Activated T-cell treated with anti-CD3 and anti-CD28 coated beads, Interleukin-2, amount 50 U/mL, for 72 hours (primary cell): Measurements from ENCODE around the gene MRAP2. TPM values are rescaled to one million over a fixed set of nuclear protein-coding genes. Genes with fewer than 3 reads are reported as not detected.

Experiments used
- ATAC-seq, 2 donors: fragments of 150-1000 bp; cut with Tn5 transposase; replicated peaks in 1 of 2; 2 replicates each; pipeline ENCODE4 v1.10.0; 2021; ENCODE audit warnings: moderate library complexity in 2 of 2, mild to moderate bottlenecking in 1 of 2
- DNase-seq, 2 donors: peaks; one replicate each; pipeline ENCODE4 v3.0.0; 2021 to 2022; ENCODE audit warnings: mixed read lengths in 1 of 2
- H3K27ac Mint-ChIP-seq: one replicate; pipeline ENCODE4 v1.8.0; 2022; ENCODE audit warnings: mild to moderate bottlenecking, moderate library complexity, mixed read lengths
- H3K27me3 Mint-ChIP-seq: one replicate; pipeline ENCODE4 v1.8.0; 2022; ENCODE audit warnings: low read depth, mixed read lengths
- H3K36me3 Mint-ChIP-seq, 2 donors: one replicate each; pipeline ENCODE4 v1.8.0; 2022; ENCODE audit warnings: mixed read lengths in 2 of 2, mild to moderate bottlenecking in 1 of 2; ENCODE audit not compliant: insufficient read depth in 2 of 2
- H3K4me1 Mint-ChIP-seq: one replicate; pipeline ENCODE4 v1.8.0; 2022; ENCODE audit warnings: low read depth, mixed read lengths
- H3K4me3 Mint-ChIP-seq, 2 donors: one replicate each; pipeline ENCODE4 v1.8.0; 2022; ENCODE audit warnings: mild to moderate bottlenecking in 2 of 2, mixed read lengths in 2 of 2, moderate library complexity in 2 of 2
- H3K9me3 Mint-ChIP-seq, 2 donors: one replicate each; pipeline ENCODE4 v1.8.0; 2022; ENCODE audit warnings: mixed read lengths in 2 of 2
- total RNA-seq, 2 donors: library from RNA; stranded (reverse); gene quantifications; one replicate each; pipeline ENCODE4 v1.2.3, GENCODE V29; 2022

MRAP2 gene
- total RNA-seq, 2 donors from 2014 or later, result not detected

DNA sequence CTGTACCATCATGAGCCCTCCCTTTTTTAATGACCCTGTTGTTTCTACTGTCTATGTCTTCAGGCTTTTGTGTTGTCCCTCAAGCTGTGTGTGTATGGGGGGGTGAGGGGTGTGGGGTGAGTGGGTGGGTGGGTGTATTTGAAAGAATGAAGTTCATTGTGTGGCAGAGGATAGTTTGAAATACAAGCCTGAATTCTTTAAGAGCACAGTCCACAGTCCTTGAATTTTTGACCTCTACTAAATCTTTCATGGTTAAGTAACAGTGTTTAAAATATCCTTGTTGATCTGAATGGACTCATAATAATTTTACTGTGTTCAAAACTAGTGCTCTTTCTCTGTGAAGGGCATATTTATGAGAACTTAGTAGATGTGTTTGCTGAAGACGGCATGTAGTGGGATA lies 10.0 kb downstream of the MRAP2 start:
- no peak overlapping the region for H3K4me3 Mint-ChIP-seq
- H3K27ac Mint-ChIP-seq, result no peak overlapping the region
- DNase-seq, result no peak
- ATAC-seq, result no peak
- H3K4me1 Mint-ChIP-seq, result no peaks in the 10 kb centered on the region
- H3K27me3 Mint-ChIP-seq, result peaks cover 20% of the 10 kb centered on the region
- H3K36me3 Mint-ChIP-seq, result peaks cover 0 to 1% of the 10 kb centered on the region in 2 donors
- no peaks in the 10 kb centered on the region for H3K9me3 Mint-ChIP-seq

GRCh38 chr6:84046755-84047154 lies 13.2 kb downstream of the MRAP2 start:
- no peak for ATAC-seq
- H3K4me1 Mint-ChIP-seq, result no peaks in the 10 kb centered on the region
- no peak for DNase-seq
- peaks cover 13% of the 10 kb centered on the region for H3K27me3 Mint-ChIP-seq
- H3K9me3 Mint-ChIP-seq, result no peaks in the 10 kb centered on the region
- no peaks in the 10 kb centered on the region for H3K36me3 Mint-ChIP-seq
- H3K4me3 Mint-ChIP-seq, result no peak overlapping the region
- H3K27ac Mint-ChIP-seq, result no peak overlapping the region

DNA sequence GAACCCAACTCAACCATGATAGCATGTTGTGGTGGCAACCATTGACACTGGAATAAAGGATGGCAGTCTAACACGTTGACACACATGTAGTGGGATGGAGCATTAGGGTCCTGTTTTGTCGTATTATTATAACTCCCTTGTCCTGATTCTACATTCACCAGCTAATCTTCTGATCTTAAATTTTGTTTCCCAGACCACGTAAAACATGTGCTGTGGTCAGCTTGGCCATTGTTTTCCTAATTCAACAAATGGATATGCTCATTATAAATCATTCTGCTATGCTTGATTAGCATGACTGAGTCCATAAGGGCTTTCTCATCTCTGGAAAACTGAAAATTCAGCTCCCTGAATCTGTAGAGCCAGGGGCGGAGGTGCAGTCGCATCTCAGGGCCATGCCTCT lies 15.0 kb downstream of the MRAP2 start:
- Mint-ChIP-seq H3K36me3 (no peaks in the 10 kb centered on the region), H3K4me1 (no peaks in the 10 kb centered on the region), H3K9me3 (no peaks in the 10 kb centered on the region), H3K27me3 (peaks cover under 1% of the 10 kb centered on the region), H3K4me3 (no peak overlapping the region), H3K27ac (no peak overlapping the region)
- DNase-seq (no peak), ATAC-seq (no peak)

DNA sequence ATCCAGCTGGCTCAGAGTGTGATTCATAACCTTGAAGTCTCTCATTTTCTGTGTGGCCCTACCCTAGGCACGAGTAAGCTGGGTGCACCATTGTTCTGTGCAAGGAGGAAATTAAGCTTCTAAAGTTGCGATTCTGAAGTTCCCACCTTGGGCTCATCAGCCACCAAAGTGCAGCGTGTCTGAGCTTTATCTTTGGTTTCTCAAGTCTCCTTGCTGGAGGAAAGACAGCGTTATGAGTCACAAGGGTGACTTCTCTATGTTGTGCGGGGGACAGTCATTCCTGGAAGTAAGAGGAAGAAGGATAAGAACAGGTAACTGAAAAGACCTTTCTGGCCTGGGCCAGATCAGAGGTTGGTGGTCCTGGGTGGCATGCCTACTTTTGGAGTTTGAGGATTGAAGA lies 16.8 kb downstream of the MRAP2 start:
- H3K27me3 Mint-ChIP-seq, result no peaks in the 10 kb centered on the region
- no peak overlapping the region for H3K4me3 Mint-ChIP-seq
- no peaks in the 10 kb centered on the region for H3K36me3 Mint-ChIP-seq

DNA sequence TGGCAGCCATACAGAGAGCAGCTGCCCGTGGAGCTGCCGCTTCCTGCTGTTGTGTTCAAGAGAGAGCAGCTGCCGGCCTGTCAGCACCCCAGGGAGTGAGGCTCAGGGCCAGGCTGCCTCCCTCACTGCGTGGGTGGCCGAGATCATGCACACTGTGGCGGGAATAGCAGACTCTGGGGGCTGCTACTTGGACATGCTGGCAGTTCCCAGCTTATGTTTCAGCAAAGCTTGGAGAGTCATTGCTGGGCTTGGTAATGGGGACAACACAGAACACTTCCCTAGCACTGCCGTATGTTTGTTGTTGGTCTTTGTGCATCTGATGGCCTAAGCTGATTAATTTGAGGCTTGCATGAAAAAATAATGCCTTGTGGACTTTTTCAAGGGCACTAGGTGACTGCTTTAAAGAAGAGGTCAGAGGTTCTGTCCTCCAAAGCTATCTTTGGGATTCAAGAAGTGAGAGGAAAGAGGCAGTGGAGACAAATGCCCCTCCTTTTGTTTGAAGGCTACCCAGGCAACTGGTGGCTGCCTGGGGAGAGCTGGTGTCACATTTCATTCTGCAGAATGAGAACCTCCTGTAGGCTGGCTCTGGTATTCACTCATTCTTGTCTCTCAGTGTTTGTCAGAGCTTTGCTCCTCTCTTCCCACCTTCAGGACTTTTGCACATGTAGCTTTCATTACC lies 18.8 kb downstream of the MRAP2 start:
- Mint-ChIP-seq H3K27ac (no peak overlapping the region), H3K4me3 (no peak overlapping the region), H3K36me3 (no peaks in the 10 kb centered on the region), H3K27me3 (no peaks in the 10 kb centered on the region), H3K4me1 (no peaks in the 10 kb centered on the region), H3K9me3 (no peaks in the 10 kb centered on the region)
- ATAC-seq (no peak), DNase-seq (no peak)

More for the DNA sequence above, 16.8 kb downstream of the MRAP2 start:
- no peak for DNase-seq
- ATAC-seq, result no peak
- Mint-ChIP-seq H3K9me3 (no peaks in the 10 kb centered on the region), H3K27ac (no peak overlapping the region), H3K4me1 (no peaks in the 10 kb centered on the region)

GRCh38 chr6:84052883-84053241 lies 19.3 kb downstream of the MRAP2 start:
- ATAC-seq (no peak), DNase-seq (no peak)
- H3K4me1 Mint-ChIP-seq, result no peaks in the 10 kb centered on the region
- H3K4me3 Mint-ChIP-seq, result no peak overlapping the region
- no peaks in the 10 kb centered on the region for H3K27me3 Mint-ChIP-seq
- H3K27ac Mint-ChIP-seq, result no peak overlapping the region
- no peaks in the 10 kb centered on the region for H3K9me3 Mint-ChIP-seq
- H3K36me3 Mint-ChIP-seq, result no peaks in the 10 kb centered on the region

GRCh38 chr6:84055647-84056046 lies 22.1 kb downstream of the MRAP2 start:
- no peaks in the 10 kb centered on the region for H3K4me1 Mint-ChIP-seq
- H3K4me3 Mint-ChIP-seq, result no peak overlapping the region
- H3K9me3 Mint-ChIP-seq, result no peaks in the 10 kb centered on the region
- DNase-seq (no peak), ATAC-seq (no peak)
- H3K27ac Mint-ChIP-seq, result no peak overlapping the region
- no peaks in the 10 kb centered on the region for H3K27me3 Mint-ChIP-seq
- H3K36me3 Mint-ChIP-seq, result no peaks in the 10 kb centered on the region

- Mint-ChIP-seq H3K4me1 (no peaks in the 10 kb centered on the region), H3K4me3 (no peak overlapping the region), H3K27ac (no peak overlapping the region), H3K27me3 (no peaks in the 10 kb centered on the region), H3K36me3 (no peaks in the 10 kb centered on the region), H3K9me3 (no peaks in the 10 kb centered on the region)
- DNase-seq (no peak), ATAC-seq (no peak)
Observed at GRCh38 chr6:84057908-84058307, 24.3 kb downstream of the MRAP2 start.

- H3K4me1 Mint-ChIP-seq, result no peaks in the 10 kb centered on the region
- no peaks in the 10 kb centered on the region for H3K36me3 Mint-ChIP-seq
- no peaks in the 10 kb centered on the region for H3K27me3 Mint-ChIP-seq
- no peak overlapping the region for H3K27ac Mint-ChIP-seq
- H3K4me3 Mint-ChIP-seq, result no peak overlapping the region
- no peak for DNase-seq
- ATAC-seq, result no peak
- no peaks in the 10 kb centered on the region for H3K9me3 Mint-ChIP-seq
Observed at GRCh38 chr6:84059082-84059481, 25.5 kb downstream of the MRAP2 start.

GRCh38 chr6:84061174-84061573 lies 27.6 kb downstream of the MRAP2 start:
- no peak for DNase-seq
- Mint-ChIP-seq H3K36me3 (no peaks in the 10 kb centered on the region), H3K9me3 (no peaks in the 10 kb centered on the region), H3K4me1 (no peaks in the 10 kb centered on the region), H3K27me3 (no peaks in the 10 kb centered on the region), H3K27ac (no peak overlapping the region), H3K4me3 (no peak overlapping the region)
- no peak for ATAC-seq

- no peak for DNase-seq
Observed at GRCh38 chr6:84061613-84062398, 28.2 kb downstream of the MRAP2 start.

DNA sequence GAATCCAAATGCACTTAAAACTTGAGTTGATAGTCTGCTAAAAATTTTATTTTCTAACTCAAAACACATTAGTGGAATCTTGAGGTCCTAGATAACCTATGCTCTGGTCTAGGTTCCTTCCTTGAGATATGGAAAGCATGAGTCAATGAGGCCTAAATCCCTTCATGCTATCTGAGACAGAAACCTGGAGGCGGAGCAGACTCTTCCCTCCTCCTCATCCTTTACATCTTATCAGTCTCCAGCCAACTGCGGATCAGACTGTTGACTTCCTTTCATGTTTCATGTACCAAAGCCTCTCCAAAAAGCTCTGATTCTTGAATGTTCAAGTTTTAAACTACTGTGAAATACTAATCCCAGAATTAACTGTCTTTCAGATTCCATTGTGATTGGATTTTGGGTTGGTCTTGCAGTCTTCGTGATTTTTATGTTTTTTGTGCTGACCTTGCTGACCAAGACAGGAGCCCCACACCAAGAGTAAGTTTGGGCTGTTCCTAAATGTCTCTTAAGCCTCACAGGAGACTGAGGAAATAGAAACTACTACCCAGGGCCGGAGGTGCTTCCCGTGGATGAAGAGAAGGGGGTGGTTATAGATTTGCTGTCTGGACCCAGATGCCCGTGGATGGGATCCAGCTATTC lies 29.1 kb downstream of the MRAP2 start:
- no peaks in the 10 kb centered on the region for H3K27me3 Mint-ChIP-seq
- H3K4me3 Mint-ChIP-seq, result no peak overlapping the region
- no peak for DNase-seq
- no peak for ATAC-seq
- H3K9me3 Mint-ChIP-seq, result no peaks in the 10 kb centered on the region
- H3K27ac Mint-ChIP-seq, result no peak overlapping the region
- no peaks in the 10 kb centered on the region for H3K4me1 Mint-ChIP-seq
- H3K36me3 Mint-ChIP-seq, result no peaks in the 10 kb centered on the region

More at GRCh38 chr6:84061613-84062398, 28.2 kb downstream of the MRAP2 start:
- no peaks in the 10 kb centered on the region for H3K9me3 Mint-ChIP-seq
- H3K4me3 Mint-ChIP-seq, result no peak overlapping the region
- no peak overlapping the region for H3K27ac Mint-ChIP-seq
- no peaks in the 10 kb centered on the region for H3K27me3 Mint-ChIP-seq
- H3K4me1 Mint-ChIP-seq, result no peaks in the 10 kb centered on the region
- no peaks in the 10 kb centered on the region for H3K36me3 Mint-ChIP-seq
- ATAC-seq, result no peak

GRCh38 chr6:84065693-84066290 lies 32.2 kb downstream of the MRAP2 start:
- Mint-ChIP-seq H3K27ac (no peak overlapping the region), H3K9me3 (no peaks in the 10 kb centered on the region), H3K4me3 (no peak overlapping the region), H3K27me3 (no peaks in the 10 kb centered on the region), H3K36me3 (no peaks in the 10 kb centered on the region), H3K4me1 (no peaks in the 10 kb centered on the region)
- ATAC-seq (no peak), DNase-seq (no peak)
